ENCODE data around the gene GDPD5. TPM values are rescaled to one million over a fixed set of nuclear protein-coding genes. Genes with fewer than 3 reads are reported as not detected.

GDPD5 gene
- total and polyA plus RNA-seq, 10 of the 15 experiments (the other 5 are each of a cell fraction or from before 2014, with no cell fraction given): 0.10 to 30.0 (median 6.7) TPM

DNA sequence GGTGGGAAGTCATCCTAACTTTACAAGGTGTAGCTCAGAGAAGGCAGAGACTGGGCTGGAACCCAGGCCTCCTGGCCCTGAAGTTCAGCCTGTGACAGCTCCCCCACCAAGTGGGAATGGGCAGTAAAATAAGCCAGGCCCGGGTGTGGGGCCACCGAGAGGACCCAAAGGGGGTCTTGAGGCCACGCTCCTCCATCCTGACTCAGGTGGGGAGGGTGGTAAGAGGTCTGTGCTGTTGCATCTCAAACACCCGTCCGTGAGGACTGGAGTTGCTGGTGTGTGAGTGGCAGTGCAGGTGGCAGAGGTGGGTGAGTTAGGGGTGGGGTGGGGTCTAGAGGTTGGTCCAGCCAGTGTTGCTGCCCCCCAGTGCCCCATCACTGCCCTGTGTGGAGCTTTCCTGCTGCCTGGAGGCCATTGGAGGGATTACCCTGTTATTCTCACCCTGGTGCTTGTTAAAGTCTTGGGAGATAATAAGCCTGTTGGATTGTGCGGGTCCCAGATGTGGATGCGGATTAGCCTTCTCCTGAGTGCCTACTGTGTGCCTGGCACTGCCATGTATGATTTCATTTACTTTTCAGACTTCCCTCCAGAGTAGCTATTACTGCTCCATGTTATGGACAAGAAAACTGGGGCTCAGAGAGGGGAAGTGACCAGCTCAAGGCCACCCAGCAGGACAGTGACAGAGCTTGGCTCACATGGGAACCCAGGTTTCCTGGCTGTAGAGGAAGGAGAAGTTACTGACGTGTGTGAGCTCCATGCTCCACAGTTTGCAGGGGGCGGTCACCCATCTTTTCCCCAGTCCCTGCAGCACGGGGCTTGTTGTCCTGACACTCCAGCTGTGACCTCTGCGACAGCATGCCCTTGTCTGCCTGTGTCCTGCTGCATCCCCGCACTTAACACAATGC, 49.2 kb upstream of the GDPD5 start:
- H4K20me1 ChIP-seq (ENCODE audit: control insufficient read depth, insufficient read depth): no peaks in the 10 kb centered on the region
- H3K9ac ChIP-seq (ENCODE audit: control insufficient read depth, insufficient read depth, low read length): no peak overlapping the region
- DNase-seq (ENCODE audit: low read depth, low spot score): no peak
- peaks cover 4% of the 10 kb centered on the region; the same call in 1 of the 2 replicates for H3K4me1 ChIP-seq (ENCODE audit: control insufficient read depth, insufficient read depth, low read length)
- CTCF ChIA-PET: interaction anchor here (0.6 to 1.8 kb wide), 12 partner anchors 8 to 730 kb away, joined by 3 to 7 read pairs (median 3); no protein-coding TSS in a partner anchor
- RAD21 ChIA-PET (ENCODE audit: unreplicated experiment): no interaction called here
- intact Hi-C loops (cut with micrococcal nuclease; ENCODE audit: unreplicated experiment) (no loop called here), in situ Hi-C loops (cut with MboI) (no loop called here)
- no TSS peak for BruUV-seq (replicated peaks)
- no peak for ATAC-seq
- H3K4me3 ChIP-seq: no peak overlapping the region
- no peaks in the 10 kb centered on the region for H3K27me3 ChIP-seq (replicated peaks in 1 of 2; ENCODE audit: control insufficient read depth in 2 of 2, insufficient read depth in 2 of 2, low read length in 1 of 2)
- SMC1A ChIA-PET (ENCODE audit: uncharacterized antibody, unreplicated experiment): interaction anchor here (1.0 to 1.1 kb wide), 2 partner anchors 9 kb away, joined by 3 to 4 read pairs; no protein-coding TSS in a partner anchor
- H3K79me2 ChIP-seq (ENCODE audit: control insufficient read depth, insufficient read depth, low read length): no peaks in the 10 kb centered on the region
- WGBS (ENCODE audit: insufficient coverage, insufficient replicate concordance, low lambda C conversion rate, missing lambda C conversion rate): 61% methylated on average over 12 of the region's 12 CpGs
- no peaks in the 10 kb centered on the region for H3K9me3 ChIP-seq (replicated peaks; ENCODE audit: control insufficient read depth, insufficient read depth, low read length)
- no peak overlapping the region for H3K4me2 ChIP-seq (ENCODE audit: control insufficient read depth, insufficient read depth)
- peaks cover 0 to 6% of the 10 kb centered on the region in 2 experiments; a peak in 3 of 4 replicates for H3K36me3 ChIP-seq (ENCODE audit: control insufficient read depth in 2 of 2, insufficient read depth in 2 of 2, low read length in 1 of 2)
- no peak for FAIRE-seq
- H2AFZ ChIP-seq (ENCODE audit: control insufficient read depth, low read depth, low read length): no peak overlapping the region
- H3K27ac ChIP-seq (ENCODE audit: control insufficient read depth, insufficient read depth): no peak overlapping the region
- POLR2A ChIA-PET: interaction anchor here (1.0 to 2.1 kb wide), 3 partner anchors 11 to 14 kb away, joined by 3 to 15 read pairs (median 4); partner anchors contain the start of gene SERPINH1
- TF ChIP-seq TARDBP (IDR thresholded peaks at IDR 0.05; ENCODE audit: borderline replicate concordance) (no peak), ATF7 (IDR thresholded peaks at IDR 0.05; ENCODE audit: low read depth) (no peak), SREBF2 (IDR thresholded peaks at IDR 0.05; ENCODE audit: low read length) (no peak), POU2F2 (IDR thresholded peaks at IDR 0.05; ENCODE audit: borderline replicate concordance, low read depth, low read length) (no peak), PAX5 (IDR thresholded peaks at IDR 0.05; ENCODE audit: borderline replicate concordance, low read depth, low read length) (no peak), RFX5 (IDR thresholded peaks at IDR 0.05; ENCODE audit: low read depth, low read length) (no peak), CREB1 (IDR thresholded peaks at IDR 0.05; ENCODE audit: low read depth) (no peak), JUND (IDR thresholded peaks at IDR 0.05; ENCODE audit: low read depth, low read length) (no peak), NR2C2 (IDR thresholded peaks at IDR 0.05; ENCODE audit: borderline replicate concordance, control insufficient read depth, insufficient read length, low read depth) (no peak), CEBPB (IDR thresholded peaks at IDR 0.05; ENCODE audit: borderline replicate concordance in 1 of 2, low read depth in 2 of 2, low read length in 2 of 2) (no peak), EP300 (IDR thresholded peaks at IDR 0.05; ENCODE audit: borderline replicate concordance in 1 of 2, control insufficient read depth in 1 of 2, low read depth in 2 of 2, low read length in 2 of 2) (no peak)
- TF ChIP-seq, protein P1, sequence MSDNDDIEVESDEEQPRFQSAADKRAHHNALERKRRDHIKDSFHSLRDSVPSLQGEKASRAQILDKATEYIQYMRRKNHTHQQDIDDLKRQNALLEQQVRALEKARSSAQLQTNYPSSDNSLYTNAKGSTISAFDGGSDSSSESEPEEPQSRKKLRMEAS (IDR thresholded peaks at IDR 0.05; ENCODE audit: low read depth, low read length): no peak
- TF ChIP-seq, protein P2, sequence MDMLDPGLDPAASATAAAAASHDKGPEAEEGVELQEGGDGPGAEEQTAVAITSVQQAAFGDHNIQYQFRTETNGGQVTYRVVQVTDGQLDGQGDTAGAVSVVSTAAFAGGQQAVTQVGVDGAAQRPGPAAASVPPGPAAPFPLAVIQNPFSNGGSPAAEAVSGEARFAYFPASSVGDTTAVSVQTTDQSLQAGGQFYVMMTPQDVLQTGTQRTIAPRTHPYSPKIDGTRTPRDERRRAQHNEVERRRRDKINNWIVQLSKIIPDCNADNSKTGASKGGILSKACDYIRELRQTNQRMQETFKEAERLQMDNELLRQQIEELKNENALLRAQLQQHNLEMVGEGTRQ (IDR thresholded peaks at IDR 0.05; ENCODE audit: borderline replicate concordance, low read depth, low read length): no peak
- TF ChIP-seq, protein P3, sequence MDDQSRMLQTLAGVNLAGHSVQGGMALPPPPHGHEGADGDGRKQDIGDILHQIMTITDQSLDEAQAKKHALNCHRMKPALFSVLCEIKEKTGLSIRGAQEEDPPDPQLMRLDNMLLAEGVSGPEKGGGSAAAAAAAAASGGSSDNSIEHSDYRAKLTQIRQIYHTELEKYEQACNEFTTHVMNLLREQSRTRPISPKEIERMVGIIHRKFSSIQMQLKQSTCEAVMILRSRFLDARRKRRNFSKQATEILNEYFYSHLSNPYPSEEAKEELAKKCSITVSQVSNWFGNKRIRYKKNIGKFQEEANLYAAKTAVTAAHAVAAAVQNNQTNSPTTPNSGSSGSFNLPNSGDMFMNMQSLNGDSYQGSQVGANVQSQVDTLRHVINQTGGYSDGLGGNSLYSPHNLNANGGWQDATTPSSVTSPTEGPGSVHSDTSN (IDR thresholded peaks at IDR 0.05; ENCODE audit: insufficient replicate concordance, low read depth, low read length): no peak
- TF ChIP-seq, protein P4, sequence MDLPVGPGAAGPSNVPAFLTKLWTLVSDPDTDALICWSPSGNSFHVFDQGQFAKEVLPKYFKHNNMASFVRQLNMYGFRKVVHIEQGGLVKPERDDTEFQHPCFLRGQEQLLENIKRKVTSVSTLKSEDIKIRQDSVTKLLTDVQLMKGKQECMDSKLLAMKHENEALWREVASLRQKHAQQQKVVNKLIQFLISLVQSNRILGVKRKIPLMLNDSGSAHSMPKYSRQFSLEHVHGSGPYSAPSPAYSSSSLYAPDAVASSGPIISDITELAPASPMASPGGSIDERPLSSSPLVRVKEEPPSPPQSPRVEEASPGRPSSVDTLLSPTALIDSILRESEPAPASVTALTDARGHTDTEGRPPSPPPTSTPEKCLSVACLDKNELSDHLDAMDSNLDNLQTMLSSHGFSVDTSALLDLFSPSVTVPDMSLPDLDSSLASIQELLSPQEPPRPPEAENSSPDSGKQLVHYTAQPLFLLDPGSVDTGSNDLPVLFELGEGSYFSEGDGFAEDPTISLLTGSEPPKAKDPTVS (IDR thresholded peaks at IDR 0.05; ENCODE audit: low read depth, low read length): no peak
